HG02571 (cell line): ENCODE data around the gene NCR2.

Experiments used
- ATAC-seq: cut with Tn5 transposase; IDR thresholded peaks from one replicate; pipeline ENCODE4 v1.9.1; 2021; ENCODE audit warnings: mild to moderate bottlenecking, moderate library complexity; ENCODE audit not compliant: unreplicated experiment

NCR2 gene

GRCh38 chr6:41356825-41357224 is 21.4 kb downstream of the NCR2 start:
- no peak for ATAC-seq

DNA sequence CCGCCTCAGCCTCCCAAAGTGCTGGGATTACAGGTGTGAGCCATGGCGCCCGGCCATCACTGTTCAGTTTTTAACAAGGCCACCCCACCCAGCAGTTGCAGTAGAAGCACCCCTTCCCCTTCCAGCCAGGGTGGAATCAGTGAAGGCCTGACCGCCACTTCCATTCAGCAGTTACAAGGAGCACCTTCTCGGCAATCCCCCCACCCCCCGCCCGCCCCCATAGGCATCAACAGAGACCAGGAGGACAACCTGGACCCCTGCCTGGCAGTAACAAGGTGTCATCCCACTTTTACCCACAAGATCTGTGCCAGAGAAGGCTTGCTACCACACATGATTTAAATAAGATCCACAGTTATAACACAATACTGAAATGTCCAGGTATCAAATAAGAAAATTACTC is 23.1 kb downstream of the NCR2 start:
- ATAC-seq: no peak

GRCh38 chr6:41359617-41360313 is 24.4 kb downstream of the NCR2 start:
- no peak for ATAC-seq

- ATAC-seq: no peak
These were observed 24.9 kb downstream of the NCR2 start for GRCh38 chr6:41360314-41360685.

DNA sequence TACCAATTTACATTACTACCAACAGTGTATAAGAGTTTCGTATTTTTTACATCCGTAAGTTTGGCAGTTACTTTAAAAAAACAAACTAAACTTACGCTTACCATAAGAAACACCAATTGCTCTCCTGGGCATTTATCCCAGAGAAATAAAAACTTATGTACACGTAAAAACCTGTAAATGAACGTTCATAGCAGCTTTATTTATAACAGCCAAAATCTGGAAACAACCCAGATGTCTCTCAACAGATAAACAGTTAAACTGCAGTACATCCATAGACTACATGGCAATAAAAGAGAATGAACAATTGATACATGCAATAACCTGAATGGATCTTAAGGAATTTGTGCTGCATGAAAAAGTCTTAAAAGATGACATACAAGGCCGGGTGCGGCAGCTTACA is 30.7 kb downstream of the NCR2 start:
- ATAC-seq: no peak

DNA sequence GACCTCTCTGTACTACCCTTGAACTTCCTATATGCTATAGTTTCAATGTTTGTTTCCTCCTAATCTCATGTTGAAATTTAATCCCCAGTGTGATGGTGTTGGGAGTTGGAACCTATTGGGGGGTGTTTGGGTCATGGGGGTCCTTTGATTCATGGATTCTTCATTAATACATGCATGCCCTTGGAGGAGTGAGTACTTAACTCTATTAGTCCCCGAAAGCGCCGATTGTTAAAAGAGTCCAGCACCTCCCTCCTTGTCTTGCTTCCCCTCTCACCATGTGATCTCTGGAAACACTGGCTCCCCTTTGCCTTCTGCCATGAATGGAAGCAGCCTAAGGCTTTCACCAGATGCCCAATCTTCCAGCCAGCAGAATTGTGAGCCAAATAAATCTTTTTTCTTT is 31.7 kb downstream of the NCR2 start:
- ATAC-seq: no peak

DNA sequence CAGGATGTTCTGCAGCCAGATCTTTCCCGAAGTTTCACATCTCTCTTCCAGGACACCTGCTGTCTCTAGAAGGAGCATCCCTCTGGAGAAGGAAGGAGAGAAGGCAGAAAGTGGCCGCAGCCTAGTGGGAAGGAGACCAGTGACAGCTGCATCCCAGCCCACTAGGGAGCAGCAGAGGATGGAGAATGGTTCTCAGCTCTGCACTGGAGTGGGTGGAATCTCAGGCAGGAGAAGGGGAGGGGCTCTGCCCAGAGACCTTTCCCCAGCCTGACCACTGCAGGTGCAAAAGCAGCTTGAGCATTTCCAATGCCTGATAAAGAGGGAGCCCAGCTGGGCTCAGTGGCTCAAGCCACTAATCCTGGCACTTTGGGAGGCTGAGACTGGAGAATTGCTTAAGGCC is 32.3 kb downstream of the NCR2 start:
- no peak for ATAC-seq

DNA sequence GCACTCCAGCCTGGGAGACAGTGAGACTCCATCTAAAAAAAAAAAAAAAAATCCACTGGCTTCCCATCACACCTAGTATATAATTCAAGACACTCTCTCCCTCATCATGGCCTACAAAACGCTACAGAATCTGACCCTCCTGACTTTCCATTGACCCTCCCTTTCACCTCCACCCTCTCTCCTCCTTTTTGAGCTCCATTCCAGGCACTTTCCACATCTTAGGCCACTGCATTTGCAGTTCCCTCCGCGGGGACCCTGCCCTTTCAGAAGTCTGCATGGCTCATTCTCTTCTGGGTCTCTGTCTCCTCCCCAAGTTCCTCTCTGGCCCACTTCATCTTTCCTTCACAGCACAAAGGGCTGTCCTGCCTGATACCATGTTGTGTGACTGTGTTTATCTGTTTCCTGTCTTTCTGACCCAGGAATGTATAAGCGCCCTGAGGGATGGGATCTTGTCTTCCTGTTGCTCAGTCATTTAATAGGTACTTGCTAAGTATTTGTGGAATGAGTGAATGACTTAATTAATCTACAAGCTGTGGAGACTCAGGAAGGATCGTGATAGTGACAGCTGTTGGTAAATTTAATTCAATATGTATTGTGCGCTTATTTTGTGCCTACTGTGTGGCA is 35.2 kb downstream of the NCR2 start:
- ATAC-seq: no peak

- no peak for ATAC-seq
These were observed 36.1 kb downstream of the NCR2 start for GRCh38 chr6:41371461-41371991.

GRCh38 chr6:41371992-41372831 is 36.8 kb downstream of the NCR2 start:
- no peak for ATAC-seq

- no peak for ATAC-seq
These were observed 37.6 kb downstream of the NCR2 start for GRCh38 chr6:41372832-41373626.

- ATAC-seq: no peak
These were observed 38.2 kb downstream of the NCR2 start for GRCh38 chr6:41373627-41373918.

DNA sequence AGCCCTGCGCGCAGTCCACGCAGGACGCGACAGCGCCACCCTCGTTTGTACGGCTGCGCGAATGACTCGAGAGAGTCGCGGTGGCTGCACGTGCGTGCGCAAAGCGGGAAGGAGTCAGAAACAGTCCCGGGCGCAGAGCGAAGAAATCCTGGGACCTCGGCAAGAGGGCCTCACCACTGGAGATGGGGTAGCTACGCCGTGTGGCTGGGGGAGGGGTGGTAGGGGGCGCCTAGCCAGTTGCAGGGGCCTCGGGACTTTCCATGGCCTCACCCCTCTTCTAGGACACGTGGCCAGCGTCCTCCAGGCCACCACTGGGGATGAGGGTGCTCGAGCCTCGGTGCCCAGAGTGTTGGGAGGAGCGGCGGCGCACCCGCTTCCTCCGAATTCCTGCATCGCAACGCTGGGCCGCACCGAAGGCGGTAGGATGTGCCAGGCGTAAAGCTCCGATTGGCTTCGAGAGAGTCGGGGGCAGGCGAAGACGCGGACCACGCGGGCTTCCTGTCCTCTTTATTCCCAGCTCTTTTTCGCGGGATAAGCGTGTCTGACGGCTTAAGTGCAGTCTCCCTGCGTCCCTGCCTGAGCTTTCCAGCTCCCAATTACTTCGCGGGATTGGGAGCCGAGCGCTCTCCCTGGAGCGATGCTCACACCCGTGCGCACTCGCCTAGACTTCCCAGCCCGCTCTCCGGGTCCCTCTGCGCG is 38.7 kb downstream of the NCR2 start:
- no peak for ATAC-seq

GRCh38 chr6:41374618-41375590 is 39.5 kb downstream of the NCR2 start:
- no peak for ATAC-seq

- ATAC-seq: no peak
These were observed 40.3 kb downstream of the NCR2 start for GRCh38 chr6:41375598-41376151.

GRCh38 chr6:41376176-41376575 is 40.8 kb downstream of the NCR2 start:
- ATAC-seq: no peak

- ATAC-seq: no peak
These were observed 41.7 kb downstream of the NCR2 start for GRCh38 chr6:41377071-41377470.

GRCh38 chr6:41379306-41379705 is 43.9 kb downstream of the NCR2 start:
- no peak for ATAC-seq

DNA sequence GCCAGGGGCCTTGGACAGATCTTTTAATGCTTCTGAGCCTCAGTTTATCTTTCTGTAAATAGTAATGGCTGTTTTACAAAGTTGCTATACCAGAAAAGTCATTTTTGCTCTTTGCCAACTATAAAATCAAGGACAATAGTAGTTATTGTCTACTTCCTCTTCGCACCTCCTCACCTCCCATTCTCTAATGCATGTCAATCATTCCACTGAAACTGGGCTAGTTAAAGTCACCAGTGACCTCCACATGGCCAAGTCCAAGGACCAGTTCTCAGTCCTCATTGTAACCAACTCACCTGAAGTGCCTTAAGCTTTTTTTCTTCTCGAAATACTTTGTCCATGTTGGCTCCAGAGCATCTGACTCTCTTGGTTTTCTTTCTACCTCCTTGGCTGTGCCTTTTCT is 51.2 kb downstream of the NCR2 start:
- ATAC-seq: no peak
